ENCODE data around the gene MGME1.
A peak's percentile ranks its signal among the peaks of the same experiment; 100 is the strongest.

The MGME1 gene, protein sequence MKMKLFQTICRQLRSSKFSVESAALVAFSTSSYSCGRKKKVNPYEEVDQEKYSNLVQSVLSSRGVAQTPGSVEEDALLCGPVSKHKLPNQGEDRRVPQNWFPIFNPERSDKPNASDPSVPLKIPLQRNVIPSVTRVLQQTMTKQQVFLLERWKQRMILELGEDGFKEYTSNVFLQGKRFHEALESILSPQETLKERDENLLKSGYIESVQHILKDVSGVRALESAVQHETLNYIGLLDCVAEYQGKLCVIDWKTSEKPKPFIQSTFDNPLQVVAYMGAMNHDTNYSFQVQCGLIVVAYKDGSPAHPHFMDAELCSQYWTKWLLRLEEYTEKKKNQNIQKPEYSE

DNA sequence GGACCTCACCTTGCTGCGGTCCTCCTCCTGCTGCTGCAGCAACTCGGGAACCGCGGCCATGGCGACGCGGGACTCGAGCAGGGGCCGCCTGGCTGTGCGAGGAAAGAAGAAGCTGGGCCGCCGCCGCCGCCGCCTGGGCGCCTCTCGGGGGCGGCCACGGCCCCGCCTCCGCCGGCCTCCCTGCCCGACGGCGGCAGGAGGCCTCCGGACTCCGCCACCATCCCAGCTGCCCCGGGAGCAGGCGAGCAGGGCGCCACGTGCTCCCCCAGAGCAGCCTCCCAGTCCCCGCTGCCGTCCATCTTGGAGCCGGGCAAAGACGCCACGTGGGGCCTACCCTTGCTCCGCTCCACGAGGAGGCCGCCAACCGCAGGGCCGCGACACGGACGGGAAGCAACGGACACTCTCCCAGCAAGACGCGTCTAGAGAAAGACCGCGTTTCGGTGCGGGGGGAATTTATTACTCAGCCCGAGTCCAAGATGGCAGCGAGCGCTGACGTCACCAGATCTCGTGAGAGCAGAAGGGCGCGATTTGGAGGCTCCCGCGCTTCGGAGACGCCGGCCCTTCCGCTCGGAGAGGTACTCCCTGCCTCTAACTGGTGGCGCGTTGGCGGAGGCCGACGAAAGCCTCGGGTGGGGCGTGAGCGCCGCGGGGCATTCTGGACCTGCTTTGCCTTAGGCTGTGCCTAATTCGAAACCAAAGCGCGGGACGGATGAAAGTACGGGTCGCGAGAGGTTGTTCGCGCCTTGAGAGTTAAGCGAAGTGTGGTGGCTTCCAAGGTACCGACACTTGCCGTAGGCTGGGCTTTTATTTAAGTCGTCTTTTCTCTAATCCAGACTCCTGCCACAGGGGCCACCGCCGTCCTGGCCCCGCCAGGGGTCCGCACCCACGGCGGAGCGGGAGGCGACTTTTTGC is at the start of gene MGME1, which contains the start of gene SNX5:
TSS of gene MGME1 (plus strand) at position 653 of the 912 bp plus-strand sequence. CDS start 842 bp downstream, outside the sequence.
TSS of gene SNX5 (minus strand) at position 429 of the 912 bp plus-strand sequence. CDS start at position 60, 369 bp downstream.
- TF ChIP-seq, protein P1, sequence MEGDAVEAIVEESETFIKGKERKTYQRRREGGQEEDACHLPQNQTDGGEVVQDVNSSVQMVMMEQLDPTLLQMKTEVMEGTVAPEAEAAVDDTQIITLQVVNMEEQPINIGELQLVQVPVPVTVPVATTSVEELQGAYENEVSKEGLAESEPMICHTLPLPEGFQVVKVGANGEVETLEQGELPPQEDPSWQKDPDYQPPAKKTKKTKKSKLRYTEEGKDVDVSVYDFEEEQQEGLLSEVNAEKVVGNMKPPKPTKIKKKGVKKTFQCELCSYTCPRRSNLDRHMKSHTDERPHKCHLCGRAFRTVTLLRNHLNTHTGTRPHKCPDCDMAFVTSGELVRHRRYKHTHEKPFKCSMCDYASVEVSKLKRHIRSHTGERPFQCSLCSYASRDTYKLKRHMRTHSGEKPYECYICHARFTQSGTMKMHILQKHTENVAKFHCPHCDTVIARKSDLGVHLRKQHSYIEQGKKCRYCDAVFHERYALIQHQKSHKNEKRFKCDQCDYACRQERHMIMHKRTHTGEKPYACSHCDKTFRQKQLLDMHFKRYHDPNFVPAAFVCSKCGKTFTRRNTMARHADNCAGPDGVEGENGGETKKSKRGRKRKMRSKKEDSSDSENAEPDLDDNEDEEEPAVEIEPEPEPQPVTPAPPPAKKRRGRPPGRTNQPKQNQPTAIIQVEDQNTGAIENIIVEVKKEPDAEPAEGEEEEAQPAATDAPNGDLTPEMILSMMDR (IDR thresholded peaks at IDR 0.05; ENCODE audit: low read length, missing control alignments) = no peak
- peak within 1 kb of the TSS; percentile 82 for H3K4me3 ChIP-seq (replicated peaks; ENCODE audit: low read depth, low read length)
- peak; percentile 100 for DNase-seq (ENCODE audit: low read depth)

DNA sequence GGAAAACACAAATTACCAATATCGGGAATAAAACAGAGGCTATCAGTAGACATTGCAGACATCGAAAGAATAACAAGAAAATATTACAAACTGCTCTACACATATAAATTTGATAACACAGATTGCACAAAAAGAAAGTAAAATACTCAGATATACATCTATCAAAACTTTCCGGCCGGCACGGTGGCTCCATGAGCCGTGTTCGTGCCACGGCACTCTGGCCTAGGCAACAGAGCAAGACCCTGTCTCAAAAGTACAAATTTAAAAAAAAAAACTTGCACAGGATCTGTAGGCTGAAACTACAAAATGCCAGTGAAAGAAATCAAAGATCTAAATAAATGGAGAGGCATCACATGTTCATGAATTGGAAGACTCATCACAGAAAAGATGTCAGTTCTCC is 49.7 kb upstream of the MGME1 start:
- no peak for DNase-seq (ENCODE audit: low read depth)
- H3K4me3 ChIP-seq (replicated peaks; ENCODE audit: low read depth, low read length) = no peak overlapping the region
- TF ChIP-seq, protein P1 (IDR thresholded peaks at IDR 0.05; ENCODE audit: low read length, missing control alignments) = no peak

DNA sequence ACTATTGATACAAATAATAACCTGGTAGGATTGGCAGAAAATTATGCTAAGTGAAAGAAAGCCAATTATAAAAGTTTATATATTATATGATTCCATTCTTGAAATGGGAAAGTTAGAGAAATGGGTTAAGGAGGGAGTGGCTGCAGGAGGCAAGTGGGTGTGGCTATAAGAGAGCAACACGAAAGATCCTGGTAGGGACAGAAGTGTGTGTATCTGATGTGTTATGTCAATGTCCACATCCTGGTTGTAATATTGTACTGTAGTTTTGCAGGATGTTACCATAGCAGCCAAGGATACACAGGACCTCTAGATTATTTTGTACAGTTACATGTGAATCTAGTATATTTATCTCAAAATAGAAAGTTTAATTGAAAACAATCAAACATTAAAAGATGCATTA is 47.0 kb upstream of the MGME1 start:
- H3K4me3 ChIP-seq (replicated peaks; ENCODE audit: low read depth, low read length) = no peak overlapping the region
- TF ChIP-seq, protein P1 (IDR thresholded peaks at IDR 0.05; ENCODE audit: low read length, missing control alignments) = no peak
- peak; percentile 13 for DNase-seq (ENCODE audit: low read depth)

DNA sequence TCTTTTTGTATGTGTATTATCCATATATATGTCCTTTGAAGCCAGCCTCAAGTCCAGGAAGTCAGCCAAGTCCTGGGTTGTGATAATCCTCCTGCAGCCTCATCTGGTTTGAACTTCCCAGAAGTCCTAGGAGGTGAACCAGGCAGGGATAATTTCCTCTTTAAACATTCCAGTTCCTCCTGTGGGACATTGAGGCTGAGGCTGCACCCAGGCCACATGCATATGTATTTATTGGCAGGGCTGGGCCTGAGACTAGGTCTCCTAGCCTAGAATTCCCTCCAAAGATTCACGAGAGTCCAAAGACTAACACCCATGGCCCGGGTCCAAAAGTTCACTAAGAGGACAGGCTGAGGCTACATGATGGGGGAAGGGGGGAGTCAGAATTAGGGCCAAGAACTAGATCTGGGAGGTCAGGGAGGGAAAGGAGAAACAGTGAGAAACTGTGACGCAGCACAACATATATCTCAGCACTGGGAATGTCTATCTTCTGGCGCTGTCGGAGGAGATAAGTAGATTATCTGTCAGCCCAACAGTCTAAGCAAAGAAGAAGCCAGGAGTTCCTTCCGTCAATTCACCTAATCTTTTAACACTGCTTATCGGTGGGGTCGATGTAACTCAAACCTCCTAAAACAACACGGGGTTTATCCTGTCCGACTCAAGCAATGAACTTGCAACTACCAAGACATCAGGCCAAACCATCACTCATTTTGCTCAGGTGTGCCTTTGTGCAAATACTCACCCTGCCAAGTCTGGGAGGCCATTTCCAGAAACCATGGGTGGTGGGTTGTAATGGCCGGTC is 43.5 kb upstream of the MGME1 start:
- peak; percentile 30 for DNase-seq (ENCODE audit: low read depth)
- H3K4me3 ChIP-seq (replicated peaks; ENCODE audit: low read depth, low read length) = no peak overlapping the region
- TF ChIP-seq, protein P1 (IDR thresholded peaks at IDR 0.05; ENCODE audit: low read length, missing control alignments) = no peak

DNA sequence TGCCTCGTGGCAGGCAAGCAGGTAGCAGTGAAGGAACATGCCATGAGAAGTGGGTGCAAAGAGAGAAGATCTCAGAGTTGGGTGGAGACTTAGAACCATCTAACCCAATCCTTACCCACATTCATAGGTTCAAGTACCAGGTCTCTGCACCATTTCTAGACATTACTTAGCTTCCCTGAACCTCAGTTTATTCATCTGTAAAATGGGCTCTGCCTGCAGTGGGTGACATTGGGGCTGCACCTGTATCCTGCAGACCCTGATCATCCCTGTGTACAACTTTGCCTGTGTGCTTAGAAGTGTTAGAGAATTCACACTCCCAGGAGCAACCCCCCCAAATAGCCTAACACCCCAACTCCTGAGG is 42.9 kb upstream of the MGME1 start:
- no peak overlapping the region for H3K4me3 ChIP-seq (replicated peaks; ENCODE audit: low read depth, low read length)
- DNase-seq (ENCODE audit: low read depth) = no peak
- TF ChIP-seq, protein P1 (IDR thresholded peaks at IDR 0.05; ENCODE audit: low read length, missing control alignments) = no peak

DNA sequence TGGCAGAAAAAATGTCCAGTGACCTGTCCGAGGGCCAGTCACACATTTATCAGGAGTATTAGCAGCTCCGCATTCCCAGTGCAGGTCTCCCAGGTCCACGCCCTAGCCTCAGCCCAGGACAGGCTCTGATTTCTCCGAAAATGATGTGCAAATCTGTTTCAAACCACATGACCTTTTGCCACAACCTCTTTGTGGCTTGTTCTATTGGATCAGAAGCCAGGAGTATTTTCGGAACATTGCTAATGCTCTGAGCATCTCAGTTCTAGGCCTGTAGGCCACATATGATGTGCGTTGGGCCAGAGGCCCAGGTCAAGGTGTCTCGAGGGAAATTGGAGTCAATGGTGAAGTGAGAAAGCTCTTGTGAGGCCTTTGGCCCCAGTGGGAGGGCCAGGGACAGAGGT is 40.6 kb upstream of the MGME1 start:
- no peak for DNase-seq (ENCODE audit: low read depth)
- no peak overlapping the region for H3K4me3 ChIP-seq (replicated peaks; ENCODE audit: low read depth, low read length)
- TF ChIP-seq, protein P1 (IDR thresholded peaks at IDR 0.05; ENCODE audit: low read length, missing control alignments) = no peak

Data from fibroblast of pulmonary artery (primary cell).